Measurements from ENCODE around the gene TNFRSF19. TPM values are rescaled to one million over a fixed set of nuclear protein-coding genes. Genes with fewer than 3 reads are reported as not detected.
"Not testable (repeated sequence)": the region's sequence is repeated elsewhere in the genome, so short reads cannot be mapped to it uniquely, and the experiment has no call there.

TNFRSF19 gene, protein sequence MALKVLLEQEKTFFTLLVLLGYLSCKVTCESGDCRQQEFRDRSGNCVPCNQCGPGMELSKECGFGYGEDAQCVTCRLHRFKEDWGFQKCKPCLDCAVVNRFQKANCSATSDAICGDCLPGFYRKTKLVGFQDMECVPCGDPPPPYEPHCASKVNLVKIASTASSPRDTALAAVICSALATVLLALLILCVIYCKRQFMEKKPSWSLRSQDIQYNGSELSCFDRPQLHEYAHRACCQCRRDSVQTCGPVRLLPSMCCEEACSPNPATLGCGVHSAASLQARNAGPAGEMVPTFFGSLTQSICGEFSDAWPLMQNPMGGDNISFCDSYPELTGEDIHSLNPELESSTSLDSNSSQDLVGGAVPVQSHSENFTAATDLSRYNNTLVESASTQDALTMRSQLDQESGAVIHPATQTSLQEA
- total RNA-seq, result 1 to 10 TPM; 5.2 to 9.5 (median 7.2) TPM

DNA sequence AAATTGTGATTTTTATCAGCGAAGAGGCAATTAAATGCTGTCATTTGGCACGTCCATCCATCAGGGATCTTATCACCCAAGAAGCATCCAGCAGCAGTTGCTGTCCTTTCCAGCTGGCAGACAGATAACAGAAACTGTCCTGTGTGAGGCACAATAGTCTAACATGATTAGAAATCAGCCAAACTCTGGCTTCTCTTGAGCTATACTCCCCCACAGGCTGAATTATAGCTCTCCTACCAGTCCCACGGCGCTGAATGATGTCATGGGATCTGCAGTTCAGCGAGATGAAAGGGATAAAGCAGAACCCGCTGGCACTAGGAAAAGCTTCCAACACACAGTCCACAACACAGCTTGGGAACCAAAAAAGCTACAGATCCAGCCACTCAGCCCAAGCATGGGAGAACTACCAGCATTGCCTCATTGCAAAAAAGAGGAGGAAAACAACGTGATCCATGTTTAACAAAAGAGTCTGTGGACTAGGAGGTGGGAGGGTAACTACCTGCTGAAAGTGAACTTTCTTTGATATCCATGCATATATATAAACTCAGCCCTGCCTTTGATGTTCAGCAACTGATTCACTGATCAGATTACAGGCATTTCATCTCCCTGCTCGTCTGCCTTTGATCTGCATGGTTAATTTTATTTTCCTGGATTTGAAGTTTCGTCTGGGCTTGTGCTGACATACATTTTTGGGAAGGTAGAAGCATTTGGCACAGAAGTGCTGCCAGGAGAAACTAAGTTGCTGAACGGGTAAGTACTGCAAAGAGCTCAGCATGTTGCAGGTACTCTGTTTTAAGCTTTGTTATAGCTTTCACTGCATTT is at the start of gene TNFRSF19:
TNFRSF19 (plus strand) TSS at position 314 of the 822 bp plus-strand sequence. CDS start 19,772 bp downstream, outside the sequence.
- Histone ChIP-seq H3K36me3 (no peaks in the 10 kb centered on the region), H3K4me3 (peak within 1 kb of the TSS; percentile 14 to 53 (median 28)), H3K9me3 (no peaks in the 10 kb centered on the region), H3K27ac (peak within 1 kb of the TSS; percentile 73 to 88 (median 81)), H3K4me1 (peaks cover 0 to 49% (median 6%) of the 10 kb centered on the region in 3 donors), H3K27me3 (peaks cover 0 to 3% (median 0%) of the 10 kb centered on the region in 4 donors)
- WGBS, 2 donors, result 5 to 8% methylated on average over 8 to 9 of the region's 10 CpGs
- no peak for DNase-seq
- TF ChIP-seq, protein P1, sequence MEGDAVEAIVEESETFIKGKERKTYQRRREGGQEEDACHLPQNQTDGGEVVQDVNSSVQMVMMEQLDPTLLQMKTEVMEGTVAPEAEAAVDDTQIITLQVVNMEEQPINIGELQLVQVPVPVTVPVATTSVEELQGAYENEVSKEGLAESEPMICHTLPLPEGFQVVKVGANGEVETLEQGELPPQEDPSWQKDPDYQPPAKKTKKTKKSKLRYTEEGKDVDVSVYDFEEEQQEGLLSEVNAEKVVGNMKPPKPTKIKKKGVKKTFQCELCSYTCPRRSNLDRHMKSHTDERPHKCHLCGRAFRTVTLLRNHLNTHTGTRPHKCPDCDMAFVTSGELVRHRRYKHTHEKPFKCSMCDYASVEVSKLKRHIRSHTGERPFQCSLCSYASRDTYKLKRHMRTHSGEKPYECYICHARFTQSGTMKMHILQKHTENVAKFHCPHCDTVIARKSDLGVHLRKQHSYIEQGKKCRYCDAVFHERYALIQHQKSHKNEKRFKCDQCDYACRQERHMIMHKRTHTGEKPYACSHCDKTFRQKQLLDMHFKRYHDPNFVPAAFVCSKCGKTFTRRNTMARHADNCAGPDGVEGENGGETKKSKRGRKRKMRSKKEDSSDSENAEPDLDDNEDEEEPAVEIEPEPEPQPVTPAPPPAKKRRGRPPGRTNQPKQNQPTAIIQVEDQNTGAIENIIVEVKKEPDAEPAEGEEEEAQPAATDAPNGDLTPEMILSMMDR (IDR thresholded peaks at IDR 0.05), result no peak
- TF ChIP-seq POLR2A (IDR thresholded peaks at IDR 0.05), result no peak
- intact Hi-C loops (cut with DNase I), result no loop called here

DNA sequence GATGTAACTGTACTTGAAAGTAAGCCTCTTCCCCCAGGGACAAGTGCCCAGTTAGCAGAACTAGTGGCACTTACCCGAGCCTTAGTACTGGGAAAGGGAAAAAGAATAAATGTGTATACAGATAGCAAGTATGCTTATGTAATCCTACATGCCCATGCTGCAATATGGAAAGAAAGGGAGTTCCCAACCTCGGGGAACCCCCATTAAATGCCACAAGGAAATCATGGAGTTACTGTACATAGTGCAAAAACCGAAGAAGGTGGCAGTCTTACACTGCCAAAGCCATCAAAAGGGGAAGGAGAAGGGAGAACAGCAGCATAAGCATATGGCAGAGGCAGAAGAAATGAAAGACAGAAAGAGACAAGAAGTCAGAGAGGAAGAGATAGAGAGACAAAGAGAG is 40.3 kb upstream of the TNFRSF19 start:
- DNase-seq; intact Hi-C loops (cut with DNase I); H3K27me3 ChIP-seq; H3K9me3 ChIP-seq; H3K4me3 ChIP-seq; H3K36me3 ChIP-seq; H3K27ac ChIP-seq: not testable (repeated sequence)
- 19 to 30% methylated on average over 3 of the region's 3 CpGs for WGBS, 2 donors
- peaks cover 0 to 19% (median 6%) of the 10 kb centered on the region in 3 donors for H3K4me1 ChIP-seq

DNA sequence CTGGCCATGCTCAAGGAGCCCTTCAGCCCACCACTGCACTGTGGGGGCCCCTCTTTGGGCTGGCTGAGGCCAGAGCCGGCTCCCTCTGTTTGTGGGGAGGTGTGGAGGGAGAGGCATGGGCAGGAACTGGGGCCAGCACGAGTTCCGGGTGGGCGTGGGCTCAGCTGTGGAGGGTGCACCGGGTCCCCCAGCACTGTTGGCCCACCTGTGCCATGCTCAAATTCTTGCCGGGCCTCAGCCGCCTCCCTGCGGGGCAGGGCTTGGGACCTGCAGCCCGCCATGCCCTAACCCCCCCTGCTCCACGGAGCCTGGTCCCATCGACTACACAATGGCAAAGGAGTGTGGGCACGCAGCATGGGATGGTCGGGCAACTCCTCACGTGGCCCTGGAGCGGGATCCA is 38.8 kb upstream of the TNFRSF19 start:
- Histone ChIP-seq H3K9me3 (no peaks in the 10 kb centered on the region), H3K27me3 (no peaks in the 10 kb centered on the region), H3K27ac (no peak overlapping the region), H3K4me1 (peaks cover 0 to 19% (median 6%) of the 10 kb centered on the region in 3 donors), H3K4me3 (no peak overlapping the region), H3K36me3 (no peaks in the 10 kb centered on the region)
- no peak for DNase-seq
- intact Hi-C loops (cut with DNase I), result no loop called here
- WGBS, 2 donors, result 98 to 100% methylated on average over 1 to 9 of the region's 15 CpGs
- no peak for TF ChIP-seq POLR2A (IDR thresholded peaks at IDR 0.05)
- TF ChIP-seq, protein P1 (IDR thresholded peaks at IDR 0.05), result no peak

DNA sequence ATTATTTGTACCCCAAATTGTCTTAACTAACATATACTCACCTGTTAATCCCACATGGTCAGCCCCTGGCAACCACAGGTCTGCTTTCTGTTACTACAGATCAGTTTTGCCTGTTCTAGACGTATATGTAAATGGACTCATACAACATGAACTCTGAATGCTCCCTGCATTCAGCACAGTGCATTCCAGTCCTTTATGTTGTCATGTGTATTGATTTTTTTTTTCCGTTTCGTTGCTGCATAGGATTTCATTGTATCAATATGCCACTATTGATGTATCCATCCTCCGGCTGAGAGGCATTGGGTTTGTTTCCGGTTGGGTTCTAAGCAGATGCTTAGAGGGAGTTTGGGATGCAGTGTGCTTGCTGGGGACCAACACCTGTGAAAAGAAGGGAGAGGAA is 36.1 kb upstream of the TNFRSF19 start:
- H3K36me3 ChIP-seq, result no peaks in the 10 kb centered on the region
- no peak overlapping the region for H3K27ac ChIP-seq
- WGBS, 2 donors, result 79 to 90% methylated on average over 5 of the region's 5 CpGs
- H3K4me3 ChIP-seq, result no peak overlapping the region
- DNase-seq, result no peak
- H3K27me3 ChIP-seq, result no peaks in the 10 kb centered on the region
- H3K9me3 ChIP-seq, result no peaks in the 10 kb centered on the region
- peaks cover 0 to 19% (median 6%) of the 10 kb centered on the region in 3 donors for H3K4me1 ChIP-seq
- intact Hi-C loops (cut with DNase I), result no loop called here
- no peak for TF ChIP-seq POLR2A (IDR thresholded peaks at IDR 0.05)
- TF ChIP-seq, protein P1 (IDR thresholded peaks at IDR 0.05), result no peak

DNA sequence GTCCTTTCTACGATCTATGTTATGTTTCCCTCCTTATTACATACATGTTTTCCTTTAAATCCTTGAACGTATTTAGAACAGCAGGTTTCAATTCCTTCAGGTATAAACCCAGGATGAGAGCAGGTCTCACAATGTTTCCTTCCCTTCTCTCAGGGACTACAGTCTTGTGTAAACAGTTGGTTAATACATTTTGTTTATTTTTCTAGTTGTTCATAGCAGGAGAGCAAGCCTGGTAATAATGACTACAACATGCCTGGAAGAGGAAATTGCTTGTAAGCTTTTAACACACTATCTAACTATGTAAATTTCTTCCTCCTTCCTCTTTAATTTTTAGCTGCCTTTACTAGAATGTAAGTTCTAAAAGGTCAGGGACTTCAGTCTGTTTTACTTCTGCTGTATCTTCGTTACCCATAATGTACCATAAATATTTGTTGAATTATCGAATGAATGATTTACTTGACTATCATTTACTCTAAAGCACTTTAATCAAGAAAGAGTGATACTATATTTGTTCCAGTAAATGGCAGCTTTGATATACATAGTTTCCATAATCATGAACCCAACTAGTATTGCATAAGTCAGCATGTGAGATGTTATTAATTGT is 28.9 kb upstream of the TNFRSF19 start:
- intact Hi-C loops (cut with DNase I), result no loop called here
- DNase-seq, result no peak
- H3K36me3 ChIP-seq, result no peaks in the 10 kb centered on the region
- H3K4me1 ChIP-seq, result no peaks in the 10 kb centered on the region
- H3K27ac ChIP-seq, result no peak overlapping the region
- no peaks in the 10 kb centered on the region for H3K9me3 ChIP-seq
- no peak for TF ChIP-seq POLR2A (IDR thresholded peaks at IDR 0.05)
- TF ChIP-seq, protein P1 (IDR thresholded peaks at IDR 0.05), result no peak
- 81 to 98% methylated on average over 4 of the region's 4 CpGs for WGBS, 2 donors
- H3K4me3 ChIP-seq, result no peak overlapping the region
- H3K27me3 ChIP-seq, result no peaks in the 10 kb centered on the region
